Activated CD4-positive, alpha-beta T cell treated with anti-CD3 and anti-CD28 coated beads, Interleukin-2, amount 50 U/mL, for 1 hour (primary cell): Measurements from ENCODE around the gene BCL2.
"Not testable (repeated sequence)": the region's sequence is repeated elsewhere in the genome, so short reads cannot be mapped to it uniquely, and the experiment has no call there.

ENCODE experiments used
- DNase-seq: peaks from one replicate; pipeline ENCODE4 v3.0.0-alpha.2; 2020

Gene BCL2

GRCh38 chr18:63232826-63233225, 86.7 kb downstream of the BCL2 start:
- no peak for DNase-seq

DNA sequence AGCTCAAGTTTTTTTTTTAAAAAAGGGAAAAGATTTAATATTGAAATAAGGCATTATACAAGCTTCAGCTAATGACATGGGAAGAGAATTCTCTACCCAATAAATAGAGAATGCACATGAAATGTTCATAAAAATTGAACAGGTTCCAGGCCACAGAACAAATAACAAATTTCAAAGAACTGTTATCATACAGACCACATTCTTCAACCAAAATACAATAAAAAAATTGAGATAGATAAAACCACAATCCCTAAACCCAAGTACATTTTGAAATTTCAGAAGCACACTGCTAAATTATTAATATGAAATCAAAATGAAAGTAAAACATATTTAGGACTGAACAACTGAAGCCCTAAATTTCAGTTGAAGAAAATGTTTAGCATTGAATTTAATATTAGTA, 89.6 kb downstream of the BCL2 start:
- no peak for DNase-seq

DNA sequence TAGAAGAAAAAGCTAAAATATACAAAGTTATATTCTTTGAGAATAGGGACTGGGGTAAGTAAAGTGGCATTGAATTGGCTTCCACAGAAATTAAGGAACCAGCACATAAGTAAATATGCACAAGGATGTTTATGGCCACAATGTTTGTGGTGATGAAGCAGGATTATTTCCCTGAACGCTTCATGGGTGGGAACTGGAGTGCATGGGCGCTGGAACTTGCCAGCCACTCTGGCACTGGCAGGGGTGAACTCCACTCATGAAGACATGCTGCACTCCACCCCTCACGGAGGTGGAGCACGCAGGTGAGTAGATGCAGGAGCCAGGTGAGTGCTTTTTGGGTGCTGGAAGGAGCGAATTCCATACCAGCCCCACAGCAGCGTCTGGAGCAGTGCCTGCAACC, 94.1 kb downstream of the BCL2 start:
- no peak for DNase-seq

- DNase-seq, result peak; percentile 34
These were observed 94.9 kb downstream of the BCL2 start for GRCh38 chr18:63224630-63225029.

DNA sequence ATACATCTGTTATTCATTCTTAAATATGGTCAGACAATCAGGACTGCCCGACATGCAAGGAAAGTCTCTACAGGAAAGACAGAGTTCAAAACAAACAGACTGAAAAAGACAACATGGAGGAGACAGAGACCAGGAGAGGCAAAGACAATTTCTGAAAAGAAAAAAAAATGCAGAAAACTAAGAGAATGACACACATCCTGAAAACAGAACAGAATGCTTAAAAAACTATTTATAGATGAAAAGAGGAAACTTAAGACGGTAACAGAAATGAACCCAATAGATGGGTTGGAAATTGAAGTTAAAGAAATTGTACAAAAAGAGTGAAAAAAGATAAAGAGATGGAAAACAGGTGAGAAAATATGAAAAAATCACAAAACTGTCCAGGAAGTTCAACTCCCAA, 95.7 kb downstream of the BCL2 start:
- no peak for DNase-seq

GRCh38 chr18:63220903-63221302, 98.7 kb downstream of the BCL2 start:
- no peak for DNase-seq

- no peak for DNase-seq
These were observed 101.1 kb downstream of the BCL2 start for GRCh38 chr18:63218472-63218871.

DNA sequence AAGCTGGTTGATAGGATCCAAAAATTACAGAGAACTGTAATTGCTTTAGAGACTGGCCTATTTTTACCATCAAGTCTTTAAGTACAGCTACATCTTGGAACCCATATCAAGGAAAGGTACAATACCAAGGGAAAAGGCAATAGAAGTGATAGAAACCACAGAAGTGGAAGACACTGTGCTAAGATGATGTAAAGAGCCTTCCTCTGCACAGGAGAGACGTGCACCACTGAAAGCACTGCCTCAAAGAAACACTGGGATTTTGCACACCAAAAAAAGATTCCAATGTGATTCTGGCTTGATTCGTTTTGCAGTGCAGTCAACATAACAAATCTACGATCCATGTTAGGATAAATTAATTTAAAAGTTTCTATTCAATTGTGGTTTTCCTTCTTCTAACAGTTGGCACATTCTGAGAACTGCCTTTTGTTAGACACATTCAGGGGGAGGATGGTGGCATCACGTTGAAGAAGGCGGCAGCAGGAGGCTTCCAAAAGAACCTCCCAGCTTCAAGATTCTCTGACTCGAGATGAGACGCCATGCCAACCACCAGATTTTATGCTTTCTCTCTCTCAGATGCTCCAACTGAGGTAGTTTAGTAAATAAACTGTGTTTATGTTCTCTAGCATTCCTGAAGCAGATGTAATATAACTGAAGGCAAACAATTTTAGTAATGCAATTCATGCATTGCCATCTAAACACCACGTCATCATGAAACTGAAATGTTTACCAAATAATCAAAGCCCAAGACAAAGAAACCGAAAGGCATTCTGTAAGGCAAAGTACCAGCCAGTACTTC, 102.9 kb downstream of the BCL2 start:
- DNase-seq, result peak; percentile 21

- DNase-seq, result no peak
These were observed 105.5 kb downstream of the BCL2 start for GRCh38 chr18:63213936-63214671.

GRCh38 chr18:63213331-63213900, 106.2 kb downstream of the BCL2 start:
- no peak for DNase-seq

GRCh38 chr18:63210521-63210920, 109.0 kb downstream of the BCL2 start:
- no peak for DNase-seq

DNA sequence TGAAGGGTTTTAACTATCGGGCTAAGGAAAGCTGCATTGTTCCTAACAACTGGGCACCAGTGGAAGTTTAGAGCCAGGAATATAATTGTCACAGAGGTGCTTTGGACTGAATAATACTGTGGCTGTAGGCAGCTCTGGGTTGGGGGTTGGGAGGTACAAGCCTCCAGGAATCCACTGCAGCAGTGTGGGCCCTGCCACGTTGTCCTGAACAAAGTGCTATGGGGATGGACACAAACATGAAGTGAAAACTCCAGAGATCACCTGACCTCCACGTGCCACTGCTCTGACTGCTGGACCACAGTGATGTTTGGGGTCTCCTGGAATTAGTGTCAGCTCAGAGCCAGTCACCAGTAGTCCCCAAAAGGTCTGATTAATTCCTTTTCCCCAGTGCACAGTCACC, 110.9 kb downstream of the BCL2 start:
- DNase-seq, result no peak

GRCh38 chr18:63207835-63208234, 111.7 kb downstream of the BCL2 start:
- DNase-seq, result no peak

DNA sequence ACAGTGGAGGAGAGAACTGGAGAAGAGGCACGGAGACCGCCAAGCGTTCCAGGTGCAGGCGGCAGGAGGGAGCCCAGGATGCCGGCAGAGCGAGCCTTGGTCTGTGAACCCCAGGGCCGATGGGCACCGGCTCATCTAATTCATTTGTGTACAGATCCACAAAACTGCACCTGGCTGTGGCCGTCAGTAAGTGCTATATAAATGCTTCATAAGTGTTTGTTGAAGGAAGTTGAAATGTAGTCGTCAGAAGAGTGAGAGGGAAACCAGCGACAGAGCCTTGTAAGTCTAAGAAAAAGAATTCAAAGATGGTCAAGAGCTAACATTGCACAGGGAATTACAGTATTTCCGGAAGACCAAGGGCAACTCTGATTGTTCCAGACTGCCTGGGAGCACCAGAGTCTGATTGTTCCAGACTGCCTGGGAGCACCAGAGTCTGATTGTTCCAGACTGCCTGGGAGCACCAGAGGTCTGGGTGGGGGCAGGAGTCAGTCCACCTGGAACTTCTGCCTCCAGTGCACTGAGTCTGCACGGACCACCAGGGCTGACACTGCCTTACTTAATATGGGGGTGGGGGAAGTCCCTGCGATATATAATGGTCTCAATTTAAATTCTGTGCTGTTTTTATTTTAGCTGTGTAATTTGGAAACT, 112.3 kb downstream of the BCL2 start:
- no peak for DNase-seq

DNA sequence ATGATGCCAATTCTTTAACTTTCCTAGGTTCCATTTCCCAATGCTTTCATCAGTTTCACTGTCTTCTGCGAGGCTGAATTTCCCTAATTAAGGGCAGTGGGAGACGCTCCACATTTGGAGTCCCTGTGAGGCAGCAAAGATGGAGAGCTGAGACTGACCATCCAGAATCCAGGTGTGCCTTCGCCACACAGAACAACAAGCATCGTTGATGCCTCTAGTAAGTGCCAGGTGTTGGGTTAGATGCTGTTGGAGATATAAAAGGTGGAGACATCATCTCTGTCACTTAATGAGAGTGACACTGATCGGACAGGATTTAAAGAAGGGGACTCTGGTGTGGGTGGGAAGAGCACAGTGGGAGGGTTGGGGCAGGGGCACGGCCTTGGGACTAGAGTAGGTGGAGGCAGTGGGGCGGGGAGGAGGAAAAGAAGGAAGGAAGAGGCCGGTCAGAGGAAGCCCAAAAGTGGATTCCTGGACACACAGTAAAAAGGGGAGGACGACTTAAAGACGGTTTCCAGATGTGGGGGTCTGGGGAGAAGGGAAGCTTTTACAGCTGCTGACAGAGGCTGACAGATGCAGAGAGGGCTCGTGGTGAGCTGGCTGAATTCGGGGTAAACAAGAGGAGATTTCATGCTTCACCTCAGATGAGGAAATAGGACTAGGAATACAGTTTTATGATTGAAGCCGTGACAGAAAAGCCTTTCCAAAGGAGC, 113.0 kb downstream of the BCL2 start:
- no peak for DNase-seq

- DNase-seq, result no peak
These were observed 113.7 kb downstream of the BCL2 start for GRCh38 chr18:63205791-63206252.

DNA sequence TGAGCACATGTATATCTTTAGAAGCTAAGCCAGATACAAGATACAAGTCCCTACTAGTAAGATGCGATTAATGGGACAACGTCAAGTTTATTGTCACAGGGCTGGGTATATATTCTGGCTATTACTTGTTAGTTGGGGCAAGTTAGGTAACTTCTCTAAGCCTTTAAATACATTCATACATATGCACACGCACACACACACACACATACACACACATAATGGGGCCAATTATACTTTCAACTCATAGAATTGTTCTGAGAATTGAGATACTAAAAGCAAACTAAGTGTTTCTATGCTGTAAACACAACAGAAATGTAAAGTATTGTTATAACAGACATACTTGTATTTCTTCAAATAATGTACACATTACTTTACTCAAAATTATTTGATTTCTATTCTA, 116.1 kb downstream of the BCL2 start:
- no peak for DNase-seq

GRCh38 chr18:63202828-63203227, 116.7 kb downstream of the BCL2 start:
- no peak for DNase-seq

DNA sequence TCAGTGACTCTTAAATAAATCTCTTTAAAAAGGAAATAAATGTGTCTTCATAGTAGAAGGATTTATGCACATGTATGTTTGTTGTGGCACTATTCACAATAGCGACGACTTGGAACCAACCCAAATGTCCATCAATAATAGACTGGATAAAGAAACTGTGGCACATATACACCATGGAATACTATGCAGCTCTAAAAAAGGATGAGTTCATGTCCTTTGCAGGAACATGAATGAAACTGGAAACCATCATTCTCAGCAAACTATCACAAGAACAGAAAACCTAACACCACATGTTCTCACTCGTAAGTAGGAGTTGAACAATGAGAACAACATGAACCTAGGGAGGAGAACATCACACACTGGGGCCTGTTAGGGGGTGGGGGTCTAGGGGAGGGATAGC, 118.1 kb downstream of the BCL2 start:
- not testable (repeated sequence) for DNase-seq

GRCh38 chr18:63199743-63200241, 119.8 kb downstream of the BCL2 start:
- peak; percentile 26 for DNase-seq

- no peak for DNase-seq
These were observed 120.5 kb downstream of the BCL2 start for GRCh38 chr18:63198868-63199742.
